Spleen (tissue), 11 donors: ENCODE data around the gene MYL9. TPM values are rescaled to one million over a fixed set of nuclear protein-coding genes. Genes with fewer than 3 reads are reported as not detected.
"Not testable (repeated sequence)": the region's sequence is repeated elsewhere in the genome, so short reads cannot be mapped to it uniquely, and the experiment has no call there.

Experiments used
- DNase-seq: peaks from one replicate; pipeline ENCODE4 v3.0.0-alpha.2; 2020
- H3K27ac ChIP-seq, 8 donors: fragments of 200-600 bp; sonication (generic) in 7 of 8; 1 replicate in 4 of 8; 2 replicates in 4 of 8; pipeline versions ENCODE4 v1.5.0 to v1.8.0; 2016 to 2021; ENCODE audit warnings: inconsistent platforms in 4 of 8, mild to moderate bottlenecking in 4 of 8, moderate library complexity in 1 of 8
- H3K27me3 ChIP-seq, 7 donors: fragments of 200-600 bp; sonication (generic) in 6 of 7; replicated peaks in 1 of 7; 1 replicate in 4 of 7; 2 replicates in 3 of 7; pipeline versions ENCODE4 v1.5.0 to v1.8.0; 2016 to 2021; ENCODE audit warnings: inconsistent platforms in 3 of 7, mild to moderate bottlenecking in 1 of 7
- H3K36me3 ChIP-seq, 6 donors: fragments of 200-600 bp; sonication (generic) in 5 of 6; 1 replicate in 4 of 6; 2 replicates in 2 of 6; pipeline versions ENCODE4 v1.5.0 to v1.8.0; 2016 to 2021; ENCODE audit warnings: inconsistent platforms in 2 of 6
- H3K4me1 ChIP-seq, 6 donors: fragments of 200-600 bp; sonication (generic) in 5 of 6; 1 replicate in 3 of 6; 2 replicates in 3 of 6; pipeline versions ENCODE4 v1.5.0 to v1.8.0; 2016 to 2021; ENCODE audit warnings: inconsistent platforms in 3 of 6
- H3K4me3 ChIP-seq, 8 donors: fragments of 200-600 bp; sonication (generic) in 7 of 8; 1 replicate in 4 of 8; 2 replicates in 4 of 8; pipeline versions ENCODE4 v1.5.0 to v1.8.0; 2016 to 2021; ENCODE audit warnings: inconsistent platforms in 4 of 8, mild to moderate bottlenecking in 4 of 8, moderate library complexity in 2 of 8
- H3K9me3 ChIP-seq, 8 donors: fragments of 200-600 bp; sonication (generic) in 7 of 8; 1 replicate in 4 of 8; 2 replicates in 4 of 8; pipeline versions ENCODE4 v1.5.0 to v1.8.0; 2016 to 2021; ENCODE audit warnings: inconsistent platforms in 4 of 8
- CTCF ChIP-seq, 11 experiments: fragments of 200-600 bp in 7 of 11; fragments of 450-650 bp in 4 of 11; sonication (generic) in 4 of 11; IDR thresholded peaks in 8 of 11; conservative IDR thresholded peaks in 3 of 11; 1 replicate in 7 of 11; 2 replicates in 4 of 11; pipeline versions ENCODE4 v1.4.0 to v1.8.0; 2016 to 2021; ENCODE audit warnings: antibody characterized with exemption in 11 of 11, inconsistent platforms in 4 of 11, mild to moderate bottlenecking in 1 of 11
- POLR2A ChIP-seq, 3 donors: fragments of 450-650 bp; IDR thresholded peaks; one replicate each; pipeline ENCODE4 v1.5.1; 2017; ENCODE audit warnings: antibody characterized with exemption in 3 of 3, mild to moderate bottlenecking in 1 of 3
- POLR2AphosphoS5 ChIP-seq, 3 donors: sonication (generic); formaldehyde crosslinking; IDR thresholded peaks; one replicate each; pipeline ENCODE4 v1.5.1; 2017; ENCODE audit warnings: antibody characterized with exemption in 3 of 3
- WGBS, 5 donors: extraction: QIAGEN DNeasy Blood & Tissue Kit in 3 of 5; methylation state at CpG; one replicate each; pipeline versions ENCODE4 v1.1.5 to v1.1.7; 2013 to 2018; 5-methylcytosine and 5-hydroxymethylcytosine counted together
- intact Hi-C: fragments of 100-400 bp; cut with DNase I; formaldehyde crosslinking; loops from one replicate; pipeline ENCODE4 v1.15.0; 2023; ENCODE audit warnings: low total_unique reads
- polyA plus RNA-seq, 3 donors: library from polyadenylated mRNA; stranded (reverse); fragments of 200-250 nt; gene quantifications; one replicate each; pipeline ENCODE4 v1.2.1, GENCODE V29; 2013
- total RNA-seq, 7 donors: library from RNA; depleted of rRNA in 3 of 7; stranded (reverse); fragments of >200 nt in 3 of 7; fragmentation: NEBNext Ultra II Directional in 4 of 7; extraction: Animal tissue kit (Norgen Biotek cat#: 25700) in 4 of 7; gene quantifications; one replicate each; pipeline versions ENCODE4 v1.1.0 to v1.2.1, GENCODE V29; 2016 to 2021
- donor health status: healthy with polysubstance abuse.
- donor health status: DM: no; HTN: no; CAD: no; lungs with moderate emphysema.
- donor health status: DM: no; HTN: no; CAD: no.
- donor health status: Bipolar disorder and iron deficiency.
- donor health status: healthy.
- donor health status: DM: no; HTN: no; CAD: no.
- donor health status: DM: yes; HTN: yes; CAD: no.

Gene MYL9
- total and polyA plus RNA-seq, 10 donors, result 30.4 to 369 (median 83.2) TPM

GRCh38 chr20:36519944-36520343, 21.4 kb upstream of the MYL9 start:
- intact Hi-C loops, result no loop called here
- Histone ChIP-seq H3K4me3 (no peak overlapping the region), H3K36me3 (peaks cover 0 to 96% (median 23%) of the 10 kb centered on the region in 6 donors), H3K27ac (no peak overlapping the region), H3K4me1 (peaks cover 0 to 21% (median 2%) of the 10 kb centered on the region in 6 donors), H3K27me3 (no peaks in the 10 kb centered on the region), H3K9me3 (no peaks in the 10 kb centered on the region)
- TF ChIP-seq POLR2AphosphoS5 (IDR thresholded peaks at IDR 0.05) (no peak), POLR2A (IDR thresholded peaks at IDR 0.05) (no peak), CTCF (IDR thresholded peaks at IDR 0.05 in 8 of 11, conservative IDR thresholded peaks at IDR 0.05 in 3 of 11) (no peak)
- no peak for DNase-seq
- 81 to 97% (median 93%) methylated on average over 2 of the region's 2 CpGs for WGBS, 5 donors

- no peak for DNase-seq
- Histone ChIP-seq H3K36me3 (peaks cover 0 to 96% (median 34%) of the 10 kb centered on the region in 6 donors), H3K4me3 (no peak overlapping the region), H3K4me1 (peaks cover 0 to 21% (median 2%) of the 10 kb centered on the region in 6 donors), H3K9me3 (no peaks in the 10 kb centered on the region), H3K27ac (no peak overlapping the region), H3K27me3 (no peaks in the 10 kb centered on the region)
- intact Hi-C loops, result no loop called here
- WGBS, 5 donors, result 83 to 98% (median 87%) methylated on average over 1 of the region's 1 CpG
- TF ChIP-seq CTCF (IDR thresholded peaks at IDR 0.05 in 8 of 11, conservative IDR thresholded peaks at IDR 0.05 in 3 of 11) (no peak), POLR2AphosphoS5 (IDR thresholded peaks at IDR 0.05) (no peak), POLR2A (IDR thresholded peaks at IDR 0.05) (no peak)
Measured at GRCh38 chr20:36521526-36521925, 19.8 kb upstream of the MYL9 start.

- intact Hi-C loops, H3K27ac ChIP-seq, H3K9me3 ChIP-seq, H3K27me3 ChIP-seq, DNase-seq, H3K4me3 ChIP-seq: not testable (repeated sequence)
- 95 to 99% (median 96%) methylated on average over 7 of the region's 7 CpGs for WGBS, 5 donors
- Histone ChIP-seq H3K36me3 (peaks cover 0 to 96% (median 43%) of the 10 kb centered on the region in 6 donors), H3K4me1 (peaks cover 0 to 15% (median 2%) of the 10 kb centered on the region in 6 donors)
Measured at GRCh38 chr20:36522412-36522811, 18.9 kb upstream of the MYL9 start.

GRCh38 chr20:36523341-36523740, 18.0 kb upstream of the MYL9 start:
- Histone ChIP-seq H3K27ac (peak overlapping the region in 1 of 8 donors; percentile 35), H3K4me3 (no peak overlapping the region), H3K4me1 (peaks cover 0 to 15% (median 2%) of the 10 kb centered on the region in 6 donors), H3K36me3 (peaks cover 0 to 97% (median 50%) of the 10 kb centered on the region in 6 donors), H3K9me3 (no peaks in the 10 kb centered on the region), H3K27me3 (no peaks in the 10 kb centered on the region)
- DNase-seq, result no peak
- intact Hi-C loops, result no loop called here
- TF ChIP-seq POLR2AphosphoS5 (IDR thresholded peaks at IDR 0.05) (no peak), CTCF (IDR thresholded peaks at IDR 0.05 in 8 of 11, conservative IDR thresholded peaks at IDR 0.05 in 3 of 11) (no peak), POLR2A (IDR thresholded peaks at IDR 0.05) (no peak)
- 44 to 57% (median 50%) methylated on average over 3 of the region's 3 CpGs for WGBS, 5 donors
